Measurements from ENCODE around the gene PANK4. TPM values are rescaled to one million over a fixed set of nuclear protein-coding genes. Genes with fewer than 3 reads are reported as not detected.

Gene PANK4
- total RNA-seq, 1 experiment from 2014 or later = 45.6 TPM

- H3K36me3 ChIP-seq (ENCODE audit: insufficient read depth, low read length, poor library complexity, severe bottlenecking) = peaks cover 4% of the 10 kb centered on the region
- TF ChIP-seq, protein P1, sequence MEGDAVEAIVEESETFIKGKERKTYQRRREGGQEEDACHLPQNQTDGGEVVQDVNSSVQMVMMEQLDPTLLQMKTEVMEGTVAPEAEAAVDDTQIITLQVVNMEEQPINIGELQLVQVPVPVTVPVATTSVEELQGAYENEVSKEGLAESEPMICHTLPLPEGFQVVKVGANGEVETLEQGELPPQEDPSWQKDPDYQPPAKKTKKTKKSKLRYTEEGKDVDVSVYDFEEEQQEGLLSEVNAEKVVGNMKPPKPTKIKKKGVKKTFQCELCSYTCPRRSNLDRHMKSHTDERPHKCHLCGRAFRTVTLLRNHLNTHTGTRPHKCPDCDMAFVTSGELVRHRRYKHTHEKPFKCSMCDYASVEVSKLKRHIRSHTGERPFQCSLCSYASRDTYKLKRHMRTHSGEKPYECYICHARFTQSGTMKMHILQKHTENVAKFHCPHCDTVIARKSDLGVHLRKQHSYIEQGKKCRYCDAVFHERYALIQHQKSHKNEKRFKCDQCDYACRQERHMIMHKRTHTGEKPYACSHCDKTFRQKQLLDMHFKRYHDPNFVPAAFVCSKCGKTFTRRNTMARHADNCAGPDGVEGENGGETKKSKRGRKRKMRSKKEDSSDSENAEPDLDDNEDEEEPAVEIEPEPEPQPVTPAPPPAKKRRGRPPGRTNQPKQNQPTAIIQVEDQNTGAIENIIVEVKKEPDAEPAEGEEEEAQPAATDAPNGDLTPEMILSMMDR (conservative IDR thresholded peaks at IDR 0.05; ENCODE audit: low read depth, low read length) = no peak
- TF ChIP-seq EZH2 (IDR thresholded peaks at IDR 0.05; ENCODE audit: borderline replicate concordance, low read depth, low read length, poor library complexity, severe bottlenecking) = no peak
- peaks cover 11% of the 10 kb centered on the region for H3K4me1 ChIP-seq (ENCODE audit: insufficient read depth, low read length, poor library complexity, severe bottlenecking)
- no peak overlapping the region for H3K27ac ChIP-seq (ENCODE audit: low read depth, low read length, poor library complexity, severe bottlenecking)
- ChIA-PET CTCF (interaction anchor here (0.7 to 1.0 kb wide), 2 partner anchors 8 to 19 kb away, joined by 4 to 5 read pairs; no protein-coding TSS in a partner anchor), POLR2A (ENCODE audit: low non-redundant PET) (interaction anchor here (0.7 to 0.9 kb wide), 2 partner anchors 19 to 319 kb away, joined by 3 to 4 read pairs; no protein-coding TSS in a partner anchor)
- peaks cover 41% of the 10 kb centered on the region for H3K27me3 ChIP-seq (replicated peaks; ENCODE audit: insufficient read depth, low read depth, low read length, poor library complexity)
- H3K9me3 ChIP-seq (ENCODE audit: low read depth, low read length, poor library complexity, severe bottlenecking) = no peaks in the 10 kb centered on the region
- intact Hi-C loops (cut with micrococcal nuclease; ENCODE audit: unreplicated experiment) = no loop called here
- H3K4me3 ChIP-seq (ENCODE audit: low read depth, low read length, poor library complexity, severe bottlenecking) = peak overlapping the region; percentile 99
- BruUV-seq (replicated peaks) = no TSS peak
- no peak for DNase-seq (ENCODE audit: low spot score)
Observed at GRCh38 chr1:2526824-2527555, 594 bp upstream of the PANK4 start.

GRCh38 chr1:2525572-2525919, 850 bp downstream of the PANK4 start:
- Histone ChIP-seq H3K4me3 (ENCODE audit: low read depth, low read length, poor library complexity, severe bottlenecking) (peak overlapping the region; percentile 99), H3K4me1 (ENCODE audit: insufficient read depth, low read length, poor library complexity, severe bottlenecking) (peaks cover 11% of the 10 kb centered on the region), H3K9me3 (ENCODE audit: low read depth, low read length, poor library complexity, severe bottlenecking) (no peaks in the 10 kb centered on the region), H3K36me3 (ENCODE audit: insufficient read depth, low read length, poor library complexity, severe bottlenecking) (peaks cover 12% of the 10 kb centered on the region), H3K27me3 (replicated peaks; ENCODE audit: insufficient read depth, low read depth, low read length, poor library complexity) (peaks cover 28% of the 10 kb centered on the region), H3K27ac (ENCODE audit: low read depth, low read length, poor library complexity, severe bottlenecking) (peak overlapping the region; percentile 85)
- CTCF ChIA-PET = interaction anchor here (0.8 kb wide), 1 partner anchor 351 kb away, joined by 3 read pairs; no protein-coding TSS in a partner anchor
- BruUV-seq (replicated peaks) = no TSS peak
- no peak for TF ChIP-seq EZH2 (IDR thresholded peaks at IDR 0.05; ENCODE audit: borderline replicate concordance, low read depth, low read length, poor library complexity, severe bottlenecking)
- TF ChIP-seq, protein P1 (conservative IDR thresholded peaks at IDR 0.05; ENCODE audit: low read depth, low read length) = no peak
- DNase-seq (ENCODE audit: low spot score) = no peak
- POLR2A ChIA-PET (ENCODE audit: low non-redundant PET) = no interaction called here
- intact Hi-C loops (cut with micrococcal nuclease; ENCODE audit: unreplicated experiment) = no loop called here

DNA sequence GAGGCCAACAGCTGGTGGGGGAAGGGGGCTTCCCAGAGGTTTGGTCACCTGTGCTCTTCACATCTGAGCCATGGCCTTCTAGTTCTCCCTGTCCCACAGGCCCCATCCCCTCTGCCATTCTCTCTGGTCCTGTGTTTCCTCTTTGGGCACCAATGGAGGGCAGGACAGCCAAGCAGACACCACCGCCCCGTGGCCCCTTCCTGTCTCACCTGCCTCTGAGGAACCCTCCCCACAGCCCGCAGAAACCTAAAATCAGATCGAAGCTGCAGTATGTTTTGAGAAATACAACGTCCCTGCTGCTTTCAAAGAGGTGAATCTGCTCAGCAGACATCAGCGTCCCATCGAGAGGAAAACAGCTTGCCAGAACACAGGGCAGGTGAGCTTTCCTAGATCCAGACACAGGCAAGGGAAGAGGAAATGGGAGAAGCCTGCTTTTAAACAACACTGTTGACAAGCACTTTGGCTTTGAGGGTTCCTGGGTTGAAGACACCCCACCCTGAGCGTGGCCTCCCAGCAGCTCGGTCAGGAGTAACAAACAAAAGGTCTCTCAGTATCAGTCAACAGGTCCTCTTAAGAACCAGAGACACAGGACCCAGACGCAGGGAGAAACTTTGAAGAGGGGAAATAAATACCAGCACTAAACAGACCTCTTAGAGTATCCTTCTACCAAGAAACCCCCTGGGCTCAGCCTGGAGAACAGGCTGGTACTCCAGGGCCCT, 2.3 kb downstream of the PANK4 start:
- intact Hi-C loops (cut with micrococcal nuclease; ENCODE audit: unreplicated experiment) = no loop called here
- TF ChIP-seq, protein P1 (conservative IDR thresholded peaks at IDR 0.05; ENCODE audit: low read depth, low read length) = no peak
- no peak for TF ChIP-seq EZH2 (IDR thresholded peaks at IDR 0.05; ENCODE audit: borderline replicate concordance, low read depth, low read length, poor library complexity, severe bottlenecking)
- Histone ChIP-seq H3K27ac (ENCODE audit: low read depth, low read length, poor library complexity, severe bottlenecking) (no peak overlapping the region), H3K36me3 (ENCODE audit: insufficient read depth, low read length, poor library complexity, severe bottlenecking) (peaks cover 26% of the 10 kb centered on the region), H3K4me1 (ENCODE audit: insufficient read depth, low read length, poor library complexity, severe bottlenecking) (peaks cover 11% of the 10 kb centered on the region), H3K27me3 (replicated peaks; ENCODE audit: insufficient read depth, low read depth, low read length, poor library complexity) (peaks cover 14% of the 10 kb centered on the region), H3K9me3 (ENCODE audit: low read depth, low read length, poor library complexity, severe bottlenecking) (no peaks in the 10 kb centered on the region), H3K4me3 (ENCODE audit: low read depth, low read length, poor library complexity, severe bottlenecking) (peak overlapping the region; percentile 99)
- DNase-seq (ENCODE audit: low spot score) = no peak
- POLR2A ChIA-PET (ENCODE audit: low non-redundant PET) = no interaction called here
- CTCF ChIA-PET = no interaction called here
- no TSS peak for BruUV-seq (replicated peaks)

Measured in A673 (cell line).